SK-MEL-5 (cell line): ENCODE measurements around the gene KIF11. TPM values are rescaled to one million over a fixed set of nuclear protein-coding genes. Genes with fewer than 3 reads are reported as not detected.

Experiments
- DNase-seq: peaks from one replicate; pipeline ENCODE4 v3.0.0-alpha.2; 2016; ENCODE audit warnings: low read depth, low spot score
- in situ Hi-C: cut with HindIII; loops from 2 replicates; pipeline ENCODE4 v1.10.0; 2016; ENCODE audit warnings: low sequenced_read_pairs, high pct_unique_total_duplicates, low pct_unique_long_range_greater_than_20kb
- small RNA-seq, 2 experiments: library from RNA; depleted of rRNA; stranded (forward); fragments of <200 nt; gene quantifications; one replicate each; pipeline ENCODE3, GENCODE V24; 2014
- total RNA-seq: library from RNA; depleted of rRNA; stranded (reverse); fragments of >200 nt; shearing (Covaris generic); gene quantifications from 2 replicates; pipeline ENCODE4 v1.2.3, GENCODE V29; 2014; rRNA removed

The KIF11 gene
- total RNA-seq, 1 experiment from 2014 or later: 16.3 TPM

DNA sequence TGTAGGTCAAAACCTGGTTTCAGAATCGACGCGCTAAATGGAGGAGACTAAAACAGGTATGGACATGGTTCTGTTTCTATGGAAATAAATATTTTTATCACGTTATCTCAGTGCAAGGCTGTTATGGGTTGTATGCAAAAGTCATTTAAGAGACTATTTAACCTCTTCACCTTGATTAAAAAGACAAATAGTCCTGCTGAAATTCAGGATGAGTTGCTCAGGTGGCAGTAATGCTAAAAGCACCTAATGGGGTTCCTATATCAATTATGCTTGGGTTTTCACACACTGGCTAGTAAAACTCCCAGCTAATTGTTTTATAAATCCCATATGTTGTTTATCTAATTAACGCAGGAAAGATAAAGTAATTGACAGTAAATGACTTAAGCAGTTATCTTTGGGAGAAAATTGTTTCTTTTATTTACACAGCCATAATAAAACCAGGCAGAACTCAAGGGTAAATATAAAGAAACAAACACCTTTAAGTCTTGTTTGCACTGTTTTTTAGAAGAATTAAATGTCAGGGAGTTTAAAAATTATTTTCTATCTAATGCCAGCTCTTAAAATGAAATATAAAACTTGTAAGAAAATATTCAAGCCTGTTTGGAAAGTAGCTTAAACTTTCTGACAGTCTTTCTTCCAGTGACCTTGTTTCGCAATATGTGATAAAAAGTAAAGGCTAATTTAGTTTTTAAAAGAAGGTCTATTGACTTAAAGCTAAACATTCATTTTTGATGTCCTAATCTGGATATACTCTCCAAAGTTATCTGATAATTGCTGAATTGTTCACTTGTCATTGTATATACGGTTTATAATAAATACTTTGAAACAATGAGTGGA, 100.0 kb downstream of the KIF11 start:
- in situ Hi-C loops: no loop called here
- no peak for DNase-seq

- in situ Hi-C loops: no loop called here
- DNase-seq: no peak
Observed at GRCh38 chr10:92693534-92693893, 100.6 kb downstream of the KIF11 start.

DNA sequence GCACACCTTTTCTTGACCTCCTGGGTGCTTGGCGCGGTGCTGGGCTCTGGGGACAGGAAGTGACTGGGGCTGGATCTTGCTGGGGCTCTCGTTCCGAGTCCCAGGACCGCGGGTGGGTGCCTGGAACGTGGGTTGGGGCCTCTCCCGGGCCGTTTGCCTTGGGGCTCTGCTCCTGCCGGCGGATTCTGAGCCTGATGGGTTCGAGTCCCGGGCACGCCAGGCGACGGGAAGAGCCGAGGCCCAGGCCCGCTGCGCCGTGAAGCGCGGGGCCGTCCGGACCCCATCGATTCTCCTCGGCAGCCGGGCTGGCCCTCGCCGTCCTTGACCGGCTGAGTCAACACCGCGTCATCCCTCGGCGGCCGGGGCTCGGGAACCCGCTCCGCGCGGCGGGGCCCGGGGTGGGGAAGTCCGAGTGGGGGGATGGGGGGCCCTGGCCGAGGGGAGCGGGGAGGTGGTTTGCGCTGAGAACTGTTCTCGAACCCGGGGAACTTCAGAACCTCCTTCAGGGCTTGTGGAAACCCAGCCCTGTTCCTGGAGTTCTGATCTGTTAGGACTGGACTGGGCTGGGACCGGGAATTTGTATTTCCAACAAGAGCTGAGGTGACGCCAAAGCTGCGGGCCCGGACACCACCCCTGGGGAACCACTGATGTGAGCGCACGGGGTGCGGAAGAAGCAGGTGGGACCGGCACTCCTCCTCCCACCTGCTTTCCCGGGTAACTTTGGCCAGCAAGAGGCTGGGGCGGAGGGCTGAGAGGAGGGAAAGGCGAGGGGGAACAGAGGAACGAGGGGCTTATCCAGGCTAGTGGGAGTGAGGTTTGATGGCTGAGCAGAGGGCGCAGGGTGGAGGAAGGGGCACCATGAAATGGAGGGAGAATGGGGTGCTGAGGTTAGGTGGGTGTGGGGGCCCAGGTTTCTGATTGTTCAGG, 103.0 kb downstream of the KIF11 start:
- in situ Hi-C loops: no loop called here
- no peak for DNase-seq

GRCh38 chr10:92696606-92697383, 103.9 kb downstream of the KIF11 start:
- DNase-seq: no peak
- in situ Hi-C loops: no loop called here

GRCh38 chr10:92697663-92698511, 105.0 kb downstream of the KIF11 start:
- no peak for DNase-seq
- in situ Hi-C loops: no loop called here

DNA sequence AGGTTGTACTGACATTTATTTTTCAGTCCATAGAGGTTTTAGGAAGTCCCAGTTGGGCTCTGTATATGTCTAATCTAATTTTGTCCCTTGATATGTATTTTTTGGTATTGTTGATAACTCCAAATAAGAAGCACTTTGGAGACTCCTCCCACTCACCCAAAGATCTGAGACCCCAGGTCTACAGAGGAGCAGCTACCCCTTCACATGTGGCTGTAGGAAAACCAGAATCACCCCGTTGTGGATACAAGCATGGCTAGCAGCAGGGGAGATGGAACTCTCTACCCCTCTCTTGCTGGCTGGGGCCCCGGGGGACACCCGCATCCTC, 106.2 kb downstream of the KIF11 start:
- in situ Hi-C loops: no loop called here
- no peak for DNase-seq

DNA sequence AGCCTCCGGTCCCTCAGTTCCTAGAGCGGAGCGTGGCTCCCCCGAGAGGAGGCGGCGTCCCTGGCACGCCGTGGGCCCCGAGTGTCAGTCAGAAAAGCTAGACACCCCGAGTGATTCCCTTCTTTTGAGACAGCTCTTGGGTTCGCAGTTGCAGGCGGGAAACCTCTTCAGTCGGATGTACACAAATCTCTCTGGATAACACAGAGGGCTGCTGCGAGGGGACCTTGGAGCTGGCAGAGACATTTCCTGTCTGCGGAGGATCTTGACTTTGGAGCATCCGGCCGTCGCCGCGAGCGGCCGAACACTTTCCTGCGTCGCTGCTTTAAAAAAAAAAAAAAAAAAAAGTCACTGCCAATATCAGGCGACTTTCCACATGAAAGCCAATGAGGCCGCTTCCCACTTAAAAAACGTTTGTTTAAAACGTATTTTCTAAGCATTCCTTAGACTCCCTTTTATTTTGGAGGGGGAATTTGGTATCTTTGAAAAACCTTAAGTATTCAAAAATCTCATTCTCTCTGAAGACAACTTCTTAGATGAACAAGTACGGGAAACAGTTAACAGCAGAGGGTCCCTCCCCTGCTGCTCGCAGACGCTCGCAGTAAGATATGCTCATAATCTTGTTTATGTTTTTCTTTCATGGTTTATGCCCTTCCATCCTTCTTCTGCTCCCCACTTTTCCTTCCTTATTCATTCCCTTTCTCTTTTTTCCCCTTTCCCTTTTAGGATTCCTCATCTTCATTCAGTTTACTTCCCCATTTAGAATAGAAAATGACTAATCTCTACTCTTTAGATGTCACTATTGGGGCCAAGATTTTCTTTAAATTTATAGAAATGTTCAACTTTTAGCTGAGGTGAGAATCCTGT, 106.8 kb downstream of the KIF11 start:
- in situ Hi-C loops: no loop called here
- peak; percentile 44 for DNase-seq

GRCh38 chr10:92702301-92702916, 109.5 kb downstream of the KIF11 start:
- in situ Hi-C loops: no loop called here
- DNase-seq: no peak

Small RNA genes lying within 50 kb of the gene (small RNA-seq; reads per million reads assigned to genes)
- gene RN7SL644P: 0 reads per million in 2 experiments

Other genes with a start within 250 kb of the KIF11 start
- 23.8 and 25.2 TPM in 2 replicates for gene IDE, start 19.0 kb upstream of the KIF11 start, total RNA-seq
- 0.19 and 0.48 TPM in 2 replicates for gene HHEX, start 96.8 kb downstream of the KIF11 start, total RNA-seq